A673 (cell line): ENCODE results near the gene LSR.

Source experiments
- EZH2 ChIP-seq: fragments of 200-600 bp; sonication (generic); IDR thresholded peaks from 2 replicates; pipeline ENCODE4 v1.6.1; 2017; ENCODE audit warnings: borderline replicate concordance, low read depth, mild to moderate bottlenecking, mixed read lengths, antibody characterized with exemption, low read length; ENCODE audit not compliant: poor library complexity, severe bottlenecking
- TF ChIP-seq, protein P1 (sequence below): fragments of 300-800, 200-600 bp; sonication (generic); conservative IDR thresholded peaks from 2 replicates; pipeline ENCODE4 v1.5.1; 2017; ENCODE audit warnings: low read depth, mild to moderate bottlenecking, antibody characterized with exemption, low read length, moderate library complexity, mixed read lengths

DNA sequence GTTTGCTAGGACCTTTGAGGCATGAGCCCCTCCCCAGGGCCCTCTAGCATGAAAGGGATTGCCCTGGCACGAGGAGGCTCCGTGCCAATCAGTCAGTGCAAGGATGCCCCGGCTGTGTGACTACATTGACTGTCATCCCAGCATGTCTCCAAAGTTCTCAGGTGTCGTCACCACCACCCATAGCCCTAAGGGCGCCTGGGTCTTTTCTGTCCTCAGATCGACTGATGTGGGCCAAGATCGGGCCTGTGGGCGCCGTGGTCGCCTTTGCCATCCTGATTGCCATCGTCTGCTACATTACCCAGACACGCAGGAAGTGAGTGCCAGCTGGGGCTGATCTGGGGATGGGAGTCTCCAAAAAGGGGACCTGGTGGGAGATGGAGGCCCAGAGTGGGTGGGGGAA is 61.5 kb downstream of the LSR start:
- no peak for TF ChIP-seq EZH2
- TF ChIP-seq, protein P1, sequence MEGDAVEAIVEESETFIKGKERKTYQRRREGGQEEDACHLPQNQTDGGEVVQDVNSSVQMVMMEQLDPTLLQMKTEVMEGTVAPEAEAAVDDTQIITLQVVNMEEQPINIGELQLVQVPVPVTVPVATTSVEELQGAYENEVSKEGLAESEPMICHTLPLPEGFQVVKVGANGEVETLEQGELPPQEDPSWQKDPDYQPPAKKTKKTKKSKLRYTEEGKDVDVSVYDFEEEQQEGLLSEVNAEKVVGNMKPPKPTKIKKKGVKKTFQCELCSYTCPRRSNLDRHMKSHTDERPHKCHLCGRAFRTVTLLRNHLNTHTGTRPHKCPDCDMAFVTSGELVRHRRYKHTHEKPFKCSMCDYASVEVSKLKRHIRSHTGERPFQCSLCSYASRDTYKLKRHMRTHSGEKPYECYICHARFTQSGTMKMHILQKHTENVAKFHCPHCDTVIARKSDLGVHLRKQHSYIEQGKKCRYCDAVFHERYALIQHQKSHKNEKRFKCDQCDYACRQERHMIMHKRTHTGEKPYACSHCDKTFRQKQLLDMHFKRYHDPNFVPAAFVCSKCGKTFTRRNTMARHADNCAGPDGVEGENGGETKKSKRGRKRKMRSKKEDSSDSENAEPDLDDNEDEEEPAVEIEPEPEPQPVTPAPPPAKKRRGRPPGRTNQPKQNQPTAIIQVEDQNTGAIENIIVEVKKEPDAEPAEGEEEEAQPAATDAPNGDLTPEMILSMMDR, result no peak
